ENCODE results near the gene TMEM62.

DNA sequence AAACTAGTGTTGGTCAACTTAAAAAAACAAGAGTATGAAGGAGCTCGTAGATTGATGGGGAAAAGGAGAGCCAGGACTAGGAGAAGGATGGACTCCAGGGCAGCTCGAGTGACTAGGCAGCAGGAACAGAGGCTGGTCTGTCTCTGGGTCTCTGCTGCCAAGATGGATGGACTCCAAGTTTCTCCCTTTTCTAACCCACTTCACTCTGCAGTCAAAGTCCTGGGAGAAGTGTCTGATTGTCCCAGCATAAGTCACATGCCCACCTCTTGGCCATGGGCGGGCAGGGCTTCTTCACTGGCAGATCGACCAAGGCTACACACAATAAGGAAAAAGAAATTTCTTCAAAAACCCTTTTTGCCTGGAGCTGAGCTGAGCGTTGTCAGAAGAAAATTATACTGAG is 96.6 kb downstream of the TMEM62 start:
- TF ChIP-seq EZH2 (IDR thresholded peaks at IDR 0.05; ENCODE audit: insufficient read depth, poor library complexity, severe bottlenecking): no peak
- TF ChIP-seq EZH2phosphoT487 (IDR thresholded peaks at IDR 0.05; ENCODE audit: insufficient read depth, low read depth): no peak

Data from GM23248 (cell line).